Nephron progenitor cell (in vitro differentiated cells): ENCODE results near the gene FGF16.
"Not testable (repeated sequence)": the region's sequence is repeated elsewhere in the genome, so short reads cannot be mapped to it uniquely, and the experiment has no call there.

ENCODE experiments used
- DNase-seq: peaks from one replicate; pipeline ENCODE4 v3.0.0; 2021
- H3K27ac Mint-ChIP-seq: 2 replicates; pipeline ENCODE4 v1.8.0; 2021; ENCODE audit warnings: mild to moderate bottlenecking, moderate library complexity, mixed read lengths
- H3K27me3 Mint-ChIP-seq: 2 replicates; pipeline ENCODE4 v1.8.0; 2021; ENCODE audit warnings: mild to moderate bottlenecking, low read depth, mixed read lengths; ENCODE audit not compliant: poor library complexity
- H3K36me3 Mint-ChIP-seq: 2 replicates; pipeline ENCODE4 v1.8.0; 2021; ENCODE audit warnings: low read depth, mixed read lengths
- H3K4me1 Mint-ChIP-seq: 2 replicates; pipeline ENCODE4 v1.8.0; 2021; ENCODE audit warnings: mixed read lengths
- H3K4me3 Mint-ChIP-seq: 2 replicates; pipeline ENCODE4 v1.8.0; 2021; ENCODE audit warnings: mild to moderate bottlenecking, moderate library complexity, mixed read lengths
- H3K9me3 Mint-ChIP-seq: 2 replicates; pipeline ENCODE4 v1.8.0; 2021; ENCODE audit warnings: mild to moderate bottlenecking, moderate library complexity, mixed read lengths
- TF ChIP-seq, protein P1 (sequence below): fragments of 200-600 bp; sonication (generic); IDR thresholded peaks from 2 replicates; pipeline ENCODE4 v1.5.0; 2021; ENCODE audit warnings: antibody characterized with exemption

The FGF16 gene

DNA sequence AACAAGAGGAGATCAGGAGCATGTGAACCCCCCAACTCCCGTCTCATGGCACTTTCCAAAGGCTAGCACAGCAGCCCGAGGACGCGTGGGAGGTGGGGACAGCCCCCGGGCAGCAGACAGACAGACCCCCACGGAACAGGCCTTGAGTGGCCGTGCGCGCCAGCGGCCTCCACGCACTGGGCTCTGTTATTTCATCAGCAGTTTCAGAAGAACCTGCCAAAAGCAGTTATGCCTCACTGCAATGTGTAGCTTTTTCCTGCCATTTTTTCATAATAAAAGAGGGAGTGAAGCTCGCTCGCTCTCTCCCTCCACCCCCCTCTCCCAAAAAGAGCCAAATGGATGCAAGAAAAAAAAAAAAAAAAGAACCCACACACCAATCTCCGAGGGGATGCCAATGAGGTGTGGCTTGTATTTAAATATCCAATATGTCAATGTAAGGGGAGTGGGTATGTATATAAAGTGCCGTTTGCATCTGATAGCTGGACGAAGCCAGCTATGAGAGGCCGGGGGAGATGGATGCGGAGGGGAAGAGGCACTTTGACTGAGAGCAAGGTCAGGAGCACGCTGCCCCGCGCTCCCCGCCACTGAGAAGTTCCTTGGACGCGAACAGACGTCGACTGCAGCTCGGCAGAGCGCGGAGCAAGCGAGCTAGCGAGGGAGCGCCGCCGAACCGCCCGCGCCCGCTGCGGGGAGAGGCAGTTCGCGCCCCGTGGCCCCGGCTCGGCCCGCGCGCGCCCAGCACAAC is at the start of gene FGF16:
TSS of gene FGF16 (plus strand) at position 482 of the 745 bp plus-strand sequence. CDS start 286 bp downstream, outside the sequence.
- peak; percentile 33 for DNase-seq
- TF ChIP-seq, protein P1, sequence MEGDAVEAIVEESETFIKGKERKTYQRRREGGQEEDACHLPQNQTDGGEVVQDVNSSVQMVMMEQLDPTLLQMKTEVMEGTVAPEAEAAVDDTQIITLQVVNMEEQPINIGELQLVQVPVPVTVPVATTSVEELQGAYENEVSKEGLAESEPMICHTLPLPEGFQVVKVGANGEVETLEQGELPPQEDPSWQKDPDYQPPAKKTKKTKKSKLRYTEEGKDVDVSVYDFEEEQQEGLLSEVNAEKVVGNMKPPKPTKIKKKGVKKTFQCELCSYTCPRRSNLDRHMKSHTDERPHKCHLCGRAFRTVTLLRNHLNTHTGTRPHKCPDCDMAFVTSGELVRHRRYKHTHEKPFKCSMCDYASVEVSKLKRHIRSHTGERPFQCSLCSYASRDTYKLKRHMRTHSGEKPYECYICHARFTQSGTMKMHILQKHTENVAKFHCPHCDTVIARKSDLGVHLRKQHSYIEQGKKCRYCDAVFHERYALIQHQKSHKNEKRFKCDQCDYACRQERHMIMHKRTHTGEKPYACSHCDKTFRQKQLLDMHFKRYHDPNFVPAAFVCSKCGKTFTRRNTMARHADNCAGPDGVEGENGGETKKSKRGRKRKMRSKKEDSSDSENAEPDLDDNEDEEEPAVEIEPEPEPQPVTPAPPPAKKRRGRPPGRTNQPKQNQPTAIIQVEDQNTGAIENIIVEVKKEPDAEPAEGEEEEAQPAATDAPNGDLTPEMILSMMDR = no peak
- Mint-ChIP-seq H3K4me1 (peaks cover 9% of the 10 kb centered on the region), H3K27ac (no peak within 1 kb of the TSS), H3K4me3 (peak within 1 kb of the TSS; percentile 79), H3K27me3 (peaks cover 65% of the 10 kb centered on the region), H3K9me3 (peaks cover 51% of the 10 kb centered on the region), H3K36me3 (no peaks in the 10 kb centered on the region)

DNA sequence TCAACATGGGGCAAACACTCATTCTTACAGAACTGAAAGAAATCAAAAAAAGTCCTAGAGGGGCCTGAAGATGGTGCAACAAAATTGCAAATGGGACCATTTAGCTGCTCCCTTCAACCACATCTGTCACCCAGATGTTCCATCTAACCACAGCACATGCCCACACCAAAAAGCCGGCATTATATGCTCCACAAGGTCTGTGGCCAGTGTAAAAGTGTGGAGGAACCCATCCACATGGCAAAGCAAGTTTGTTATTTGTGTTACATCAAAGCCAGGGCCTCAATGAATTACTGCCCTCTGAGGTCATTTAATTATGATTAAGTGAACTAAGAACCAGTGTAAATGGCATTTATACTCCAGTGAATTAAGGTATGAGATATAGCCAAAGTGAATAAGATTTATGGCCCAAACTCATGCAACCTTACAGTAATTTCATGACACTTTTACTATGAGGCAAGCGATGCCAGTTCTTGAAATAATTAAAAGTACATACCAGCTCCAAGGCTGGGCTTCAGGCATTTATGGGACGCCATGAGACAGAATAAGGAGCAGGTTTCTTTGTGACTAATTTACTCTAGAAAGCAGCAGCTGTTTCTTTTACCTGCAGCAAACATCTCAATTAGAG is 48.7 kb upstream of the FGF16 start:
- peaks cover 3% of the 10 kb centered on the region for H3K27me3 Mint-ChIP-seq
- H3K27ac Mint-ChIP-seq = no peak overlapping the region
- H3K9me3 Mint-ChIP-seq = peaks cover 40% of the 10 kb centered on the region
- no peaks in the 10 kb centered on the region for H3K36me3 Mint-ChIP-seq
- H3K4me1 Mint-ChIP-seq = no peaks in the 10 kb centered on the region
- TF ChIP-seq, protein P1 = no peak
- DNase-seq = no peak
- H3K4me3 Mint-ChIP-seq = no peak overlapping the region

DNA sequence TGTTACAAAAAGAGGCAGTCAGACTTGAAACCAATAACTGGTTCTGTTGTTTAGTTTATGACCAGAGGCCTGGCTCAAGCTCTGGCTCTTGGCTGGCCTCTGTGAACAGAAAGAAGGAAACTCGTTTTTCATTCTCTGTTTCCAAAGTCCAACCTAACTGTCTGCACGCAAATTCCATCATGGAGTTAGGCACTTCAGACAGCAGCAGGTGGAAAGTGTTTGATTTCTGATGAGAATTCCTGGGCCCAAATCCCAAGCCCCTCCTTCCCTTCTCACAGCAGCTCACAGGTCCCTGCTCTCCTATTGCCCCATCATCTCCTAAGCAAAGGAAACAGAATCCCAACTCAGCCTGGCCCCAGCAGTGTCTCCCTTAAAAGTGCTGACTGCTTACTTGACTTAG is 42.8 kb upstream of the FGF16 start:
- no peak for DNase-seq
- Mint-ChIP-seq H3K4me3 (no peak overlapping the region), H3K36me3 (no peaks in the 10 kb centered on the region), H3K27me3 (peaks cover 4% of the 10 kb centered on the region), H3K9me3 (peaks cover 43% of the 10 kb centered on the region), H3K4me1 (no peaks in the 10 kb centered on the region), H3K27ac (no peak overlapping the region)
- TF ChIP-seq, protein P1 = no peak

DNA sequence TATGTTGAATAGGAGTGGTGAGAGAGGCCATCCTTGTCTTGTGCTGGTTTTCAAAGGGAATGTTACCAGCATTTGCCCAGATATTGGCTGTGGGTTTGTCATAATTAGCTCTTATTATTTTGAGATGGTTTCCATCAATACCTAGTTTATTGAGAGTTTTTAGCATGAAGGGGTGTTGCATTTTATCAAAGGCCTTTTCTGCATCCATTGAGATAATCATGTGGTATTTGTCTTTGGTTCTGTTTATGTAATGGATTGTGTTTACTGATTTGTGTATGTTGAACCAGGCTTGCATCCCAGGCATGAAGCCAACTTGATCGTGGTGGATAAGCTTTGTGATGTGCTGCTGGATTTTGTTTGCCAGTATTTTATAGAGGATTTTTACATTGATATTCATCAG is 39.4 kb upstream of the FGF16 start:
- H3K9me3 Mint-ChIP-seq = peaks cover 55% of the 10 kb centered on the region
- H3K36me3 Mint-ChIP-seq, H3K27ac Mint-ChIP-seq, H3K4me3 Mint-ChIP-seq, H3K27me3 Mint-ChIP-seq, DNase-seq, H3K4me1 Mint-ChIP-seq: not testable (repeated sequence)

DNA sequence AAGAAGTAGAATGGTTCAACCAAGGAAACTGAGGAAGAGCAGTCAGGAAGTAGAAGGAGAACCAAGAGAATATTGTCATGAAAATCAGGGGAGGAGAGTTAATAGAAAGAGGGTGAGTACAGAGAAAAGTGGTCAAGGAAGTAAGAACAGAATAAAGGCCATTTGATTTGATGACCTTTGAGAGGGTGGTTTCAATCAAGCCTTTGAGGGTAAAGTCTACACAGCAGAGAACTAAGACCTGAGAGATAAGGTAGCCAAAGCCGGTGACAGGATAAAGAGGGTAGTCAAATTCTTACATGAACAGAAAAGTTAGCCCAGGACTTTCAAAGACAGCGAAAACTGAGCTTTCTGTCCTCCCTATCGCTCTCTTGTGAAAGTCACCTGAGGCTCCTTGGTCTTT is 34.6 kb upstream of the FGF16 start:
- no peak for DNase-seq
- Mint-ChIP-seq H3K27me3 (peaks cover 8% of the 10 kb centered on the region), H3K4me3 (no peak overlapping the region), H3K9me3 (peaks cover 46% of the 10 kb centered on the region), H3K4me1 (no peaks in the 10 kb centered on the region), H3K27ac (no peak overlapping the region), H3K36me3 (no peaks in the 10 kb centered on the region)
- TF ChIP-seq, protein P1 = no peak

DNA sequence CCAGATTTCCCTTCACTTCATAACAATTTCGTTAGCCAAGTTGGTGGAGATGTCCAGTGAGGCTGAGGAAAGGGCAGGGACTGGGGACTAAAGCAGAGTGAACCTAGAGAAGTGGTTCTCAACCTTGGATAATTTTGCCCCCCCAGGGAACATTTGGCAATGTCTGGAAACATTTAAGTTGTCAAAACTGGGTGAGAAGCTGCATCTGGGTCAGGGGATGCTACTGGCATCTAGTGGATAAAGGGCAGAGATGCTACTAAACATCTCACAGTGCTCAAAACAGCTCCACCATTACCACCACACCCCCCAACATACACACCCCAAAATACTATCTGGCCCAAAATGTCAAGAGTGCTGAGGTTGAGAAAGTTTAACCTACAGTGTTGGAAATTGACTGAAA is 32.0 kb upstream of the FGF16 start:
- TF ChIP-seq, protein P1 = no peak
- H3K9me3 Mint-ChIP-seq = peaks cover 28% of the 10 kb centered on the region
- no peak overlapping the region for H3K4me3 Mint-ChIP-seq
- DNase-seq = no peak
- H3K27ac Mint-ChIP-seq = no peak overlapping the region
- H3K4me1 Mint-ChIP-seq = no peaks in the 10 kb centered on the region
- peaks cover 8% of the 10 kb centered on the region for H3K27me3 Mint-ChIP-seq
- no peaks in the 10 kb centered on the region for H3K36me3 Mint-ChIP-seq
